ENCODE data around the gene MRAP2.
A peak's percentile ranks its signal among the peaks of the same experiment; 100 is the strongest.
"Not testable (repeated sequence)": the region's sequence is repeated elsewhere in the genome, so short reads cannot be mapped to it uniquely, and the experiment has no call there.

Gene MRAP2

GRCh38 chr6:84028350-84028749 lies 5.2 kb upstream of the MRAP2 start:
- TF ChIP-seq ZFX (IDR thresholded peaks at IDR 0.05; ENCODE audit: borderline replicate concordance) = no peak
- no peak for TF ChIP-seq CTCF (IDR thresholded peaks at IDR 0.05)
- H3K27ac ChIP-seq = peak overlapping the region; percentile 45

GRCh38 chr6:84032000-84032399 lies 1.6 kb upstream of the MRAP2 start:
- H3K27ac ChIP-seq = not testable (repeated sequence)

- TF ChIP-seq ZFX (IDR thresholded peaks at IDR 0.05; ENCODE audit: borderline replicate concordance) (no peak), CTCF (IDR thresholded peaks at IDR 0.05) (no peak)
- H3K27ac ChIP-seq = no peak overlapping the region
Observed at GRCh38 chr6:84035484-84035883, 1.9 kb downstream of the MRAP2 start.

- H3K27ac ChIP-seq = no peak overlapping the region
- TF ChIP-seq CTCF (IDR thresholded peaks at IDR 0.05) = no peak
- no peak for TF ChIP-seq ZFX (IDR thresholded peaks at IDR 0.05; ENCODE audit: borderline replicate concordance)
Observed at GRCh38 chr6:84037425-84038089, 4.0 kb downstream of the MRAP2 start.

- no peak overlapping the region for H3K27ac ChIP-seq
- no peak for TF ChIP-seq CTCF (IDR thresholded peaks at IDR 0.05)
- no peak for TF ChIP-seq ZFX (IDR thresholded peaks at IDR 0.05; ENCODE audit: borderline replicate concordance)
Observed at GRCh38 chr6:84042603-84043002, 9.0 kb downstream of the MRAP2 start.

GRCh38 chr6:84043555-84043954 lies 10.0 kb downstream of the MRAP2 start:
- TF ChIP-seq ZFX (IDR thresholded peaks at IDR 0.05; ENCODE audit: borderline replicate concordance) (no peak), CTCF (IDR thresholded peaks at IDR 0.05) (no peak)
- no peak overlapping the region for H3K27ac ChIP-seq

- H3K27ac ChIP-seq = no peak overlapping the region
- TF ChIP-seq ZFX (IDR thresholded peaks at IDR 0.05; ENCODE audit: borderline replicate concordance) = no peak
Observed at GRCh38 chr6:84046755-84047154, 13.2 kb downstream of the MRAP2 start.

GRCh38 chr6:84048588-84048987 lies 15.0 kb downstream of the MRAP2 start:
- TF ChIP-seq ZFX (IDR thresholded peaks at IDR 0.05; ENCODE audit: borderline replicate concordance) (no peak), CTCF (IDR thresholded peaks at IDR 0.05) (no peak)
- no peak overlapping the region for H3K27ac ChIP-seq

Measured in 22Rv1 (cell line).